Mesothelial cell of epicardium (in vitro differentiated cells): ENCODE data around the gene GALNTL6. TPM values are rescaled to one million over a fixed set of nuclear protein-coding genes. Genes with fewer than 3 reads are reported as not detected.

Experiments
- DNase-seq, 2 experiments: peaks; one replicate each; pipeline ENCODE4 v3.0.0; 2021; ENCODE audit warnings: low spot score in 2 of 2; ENCODE audit not compliant: unreplicated experiment in 2 of 2
- H3K27ac Mint-ChIP-seq: 2 replicates; pipeline ENCODE4 v1.8.0; 2021; ENCODE audit warnings: mixed read lengths
- H3K27me3 Mint-ChIP-seq: 2 replicates; pipeline ENCODE4 v1.8.0; 2021; ENCODE audit warnings: low read depth, mixed read lengths
- H3K36me3 Mint-ChIP-seq: 2 replicates; pipeline ENCODE4 v1.8.0; 2021; ENCODE audit warnings: mixed read lengths
- H3K4me1 Mint-ChIP-seq: 2 replicates; pipeline ENCODE4 v1.8.0; 2021; ENCODE audit warnings: mixed read lengths
- H3K4me3 Mint-ChIP-seq: 2 replicates; pipeline ENCODE4 v1.8.0; 2021; ENCODE audit warnings: mild to moderate bottlenecking, moderate library complexity, mixed read lengths
- H3K9me3 Mint-ChIP-seq: 2 replicates; pipeline ENCODE4 v1.8.0; 2021; ENCODE audit warnings: mixed read lengths
- CTCF ChIP-seq: fragments of 200-600 bp; sonication (generic); IDR thresholded peaks from one replicate; pipeline ENCODE4 v1.5.0; 2021; ENCODE audit warnings: antibody characterized with exemption; ENCODE audit not compliant: unreplicated experiment
- total RNA-seq: library from RNA; stranded (reverse); gene quantifications from 3 replicates; pipeline ENCODE4 v1.2.1, GENCODE V29; 2021

Gene GALNTL6
- total RNA-seq, 1 donor from 2014 or later = 1.3 TPM

- Mint-ChIP-seq H3K36me3 (peaks cover 2% of the 10 kb centered on the region), H3K4me3 (no peak overlapping the region), H3K9me3 (peaks cover 17% of the 10 kb centered on the region), H3K27me3 (no peaks in the 10 kb centered on the region), H3K27ac (no peak overlapping the region), H3K4me1 (peaks cover 17% of the 10 kb centered on the region)
- no peak for TF ChIP-seq CTCF
- DNase-seq = no peak
Observed at GRCh38 chr4:172305698-172306097, 492.5 kb downstream of the GALNTL6 start.

- Mint-ChIP-seq H3K27ac (no peak overlapping the region), H3K36me3 (peaks cover 2% of the 10 kb centered on the region), H3K4me1 (peaks cover 17% of the 10 kb centered on the region), H3K9me3 (peaks cover 11% of the 10 kb centered on the region), H3K27me3 (no peaks in the 10 kb centered on the region), H3K4me3 (no peak overlapping the region)
- DNase-seq = no peak
- no peak for TF ChIP-seq CTCF
Observed at GRCh38 chr4:172308078-172308477, 494.9 kb downstream of the GALNTL6 start.

DNA sequence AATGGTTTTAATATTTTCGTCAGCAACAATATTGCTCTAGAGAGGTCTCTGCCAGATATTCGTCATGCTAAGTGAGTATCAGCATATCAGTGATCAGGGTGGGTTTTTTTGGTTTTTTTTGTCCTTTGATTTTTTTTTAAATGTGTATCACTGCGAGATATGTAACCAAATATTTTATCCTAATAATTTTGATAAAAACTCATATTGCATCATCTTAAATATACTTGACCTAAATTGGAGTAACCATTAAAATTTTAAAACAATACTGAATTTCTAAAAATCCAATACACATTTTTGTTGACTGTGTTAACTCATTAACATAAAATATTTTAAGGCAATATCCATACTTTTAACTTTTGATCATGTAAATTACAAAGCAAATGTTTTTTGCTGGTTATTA, 498.5 kb downstream of the GALNTL6 start:
- H3K4me1 Mint-ChIP-seq = no peaks in the 10 kb centered on the region
- no peak for TF ChIP-seq CTCF
- no peaks in the 10 kb centered on the region for H3K27me3 Mint-ChIP-seq
- no peak overlapping the region for H3K4me3 Mint-ChIP-seq
- no peak for DNase-seq
- H3K27ac Mint-ChIP-seq = no peak overlapping the region
- H3K36me3 Mint-ChIP-seq = peaks cover 2% of the 10 kb centered on the region
- H3K9me3 Mint-ChIP-seq = peaks cover 11% of the 10 kb centered on the region

DNA sequence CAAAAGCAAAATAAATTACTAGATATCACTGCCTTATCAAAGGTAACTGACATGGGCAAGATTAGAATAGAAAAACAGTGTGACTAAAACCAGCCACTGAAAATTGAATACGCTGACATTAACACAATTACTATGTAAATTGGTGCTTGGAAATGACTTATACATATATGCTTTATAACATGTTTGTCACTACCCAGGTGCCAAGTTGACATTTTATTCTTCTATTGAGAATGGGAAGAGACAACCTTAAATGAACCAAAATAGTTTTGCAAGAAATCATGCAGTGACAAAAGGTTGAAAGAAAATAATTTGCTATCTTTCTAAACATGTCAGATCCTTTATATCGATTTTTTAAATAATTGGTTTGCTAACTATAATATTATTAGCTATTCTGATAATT, 510.1 kb downstream of the GALNTL6 start:
- H3K36me3 Mint-ChIP-seq = no peaks in the 10 kb centered on the region
- no peak overlapping the region for H3K27ac Mint-ChIP-seq
- H3K27me3 Mint-ChIP-seq = no peaks in the 10 kb centered on the region
- no peak for DNase-seq
- no peaks in the 10 kb centered on the region for H3K4me1 Mint-ChIP-seq
- no peak overlapping the region for H3K4me3 Mint-ChIP-seq
- TF ChIP-seq CTCF = no peak
- H3K9me3 Mint-ChIP-seq = peaks cover 10% of the 10 kb centered on the region

GRCh38 chr4:172344308-172344938, 531.2 kb downstream of the GALNTL6 start:
- no peak for TF ChIP-seq CTCF
- H3K36me3 Mint-ChIP-seq = no peaks in the 10 kb centered on the region
- peaks cover 3% of the 10 kb centered on the region for H3K9me3 Mint-ChIP-seq
- H3K4me3 Mint-ChIP-seq = no peak overlapping the region
- H3K27ac Mint-ChIP-seq = no peak overlapping the region
- no peaks in the 10 kb centered on the region for H3K27me3 Mint-ChIP-seq
- H3K4me1 Mint-ChIP-seq = no peaks in the 10 kb centered on the region
- DNase-seq = no peak

DNA sequence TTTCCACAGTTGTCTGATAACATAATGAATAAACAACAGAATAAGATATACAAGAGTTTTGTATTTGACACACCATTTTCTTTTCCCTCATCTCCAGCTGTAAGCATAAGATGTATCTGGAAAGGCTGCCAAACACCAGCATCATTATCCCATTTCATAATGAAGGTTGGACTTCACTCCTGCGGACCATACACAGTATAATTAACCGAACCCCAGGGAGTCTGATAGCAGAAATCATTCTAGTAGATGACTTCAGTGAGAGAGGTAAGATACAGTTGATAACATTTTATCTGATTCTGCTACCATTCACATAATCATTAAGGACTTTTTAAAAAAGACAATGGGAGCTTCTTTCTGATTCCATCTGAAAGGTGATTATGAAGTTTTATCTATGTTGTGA, 535.2 kb downstream of the GALNTL6 start:
- no peak for DNase-seq
- Mint-ChIP-seq H3K4me3 (no peak overlapping the region), H3K27ac (no peak overlapping the region), H3K4me1 (peaks cover 4% of the 10 kb centered on the region), H3K36me3 (no peaks in the 10 kb centered on the region), H3K9me3 (no peaks in the 10 kb centered on the region), H3K27me3 (no peaks in the 10 kb centered on the region)
- no peak for TF ChIP-seq CTCF
